ENCODE data around the gene AQP9.
A peak's percentile ranks its signal among the peaks of the same experiment; 100 is the strongest.

AQP9 gene

GRCh38 chr15:58135511-58136174, 2.5 kb upstream of the AQP9 start:
- Mint-ChIP-seq H3K36me3 (ENCODE audit: low read depth) (no peaks in the 10 kb centered on the region), H3K27me3 (ENCODE audit: low read depth) (no peaks in the 10 kb centered on the region), H3K27ac (no peak overlapping the region), H3K4me1 (peaks cover 15% of the 10 kb centered on the region), H3K4me3 (no peak overlapping the region), H3K9me3 (no peaks in the 10 kb centered on the region)
- TF ChIP-seq, protein P1, sequence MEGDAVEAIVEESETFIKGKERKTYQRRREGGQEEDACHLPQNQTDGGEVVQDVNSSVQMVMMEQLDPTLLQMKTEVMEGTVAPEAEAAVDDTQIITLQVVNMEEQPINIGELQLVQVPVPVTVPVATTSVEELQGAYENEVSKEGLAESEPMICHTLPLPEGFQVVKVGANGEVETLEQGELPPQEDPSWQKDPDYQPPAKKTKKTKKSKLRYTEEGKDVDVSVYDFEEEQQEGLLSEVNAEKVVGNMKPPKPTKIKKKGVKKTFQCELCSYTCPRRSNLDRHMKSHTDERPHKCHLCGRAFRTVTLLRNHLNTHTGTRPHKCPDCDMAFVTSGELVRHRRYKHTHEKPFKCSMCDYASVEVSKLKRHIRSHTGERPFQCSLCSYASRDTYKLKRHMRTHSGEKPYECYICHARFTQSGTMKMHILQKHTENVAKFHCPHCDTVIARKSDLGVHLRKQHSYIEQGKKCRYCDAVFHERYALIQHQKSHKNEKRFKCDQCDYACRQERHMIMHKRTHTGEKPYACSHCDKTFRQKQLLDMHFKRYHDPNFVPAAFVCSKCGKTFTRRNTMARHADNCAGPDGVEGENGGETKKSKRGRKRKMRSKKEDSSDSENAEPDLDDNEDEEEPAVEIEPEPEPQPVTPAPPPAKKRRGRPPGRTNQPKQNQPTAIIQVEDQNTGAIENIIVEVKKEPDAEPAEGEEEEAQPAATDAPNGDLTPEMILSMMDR (IDR thresholded peaks at IDR 0.05; ENCODE audit: unreplicated experiment in 3 of 3): no peak

- no peak overlapping the region for H3K4me3 Mint-ChIP-seq
- H3K36me3 Mint-ChIP-seq (ENCODE audit: low read depth): no peaks in the 10 kb centered on the region
- H3K27me3 Mint-ChIP-seq (ENCODE audit: low read depth): no peaks in the 10 kb centered on the region
- TF ChIP-seq, protein P1 (IDR thresholded peaks at IDR 0.05; ENCODE audit: unreplicated experiment in 3 of 3): no peak
- H3K4me1 Mint-ChIP-seq: peaks cover 22% of the 10 kb centered on the region
- H3K27ac Mint-ChIP-seq: no peak overlapping the region
- H3K9me3 Mint-ChIP-seq: no peaks in the 10 kb centered on the region
These were observed 1.4 kb upstream of the AQP9 start for GRCh38 chr15:58136731-58137130.

DNA sequence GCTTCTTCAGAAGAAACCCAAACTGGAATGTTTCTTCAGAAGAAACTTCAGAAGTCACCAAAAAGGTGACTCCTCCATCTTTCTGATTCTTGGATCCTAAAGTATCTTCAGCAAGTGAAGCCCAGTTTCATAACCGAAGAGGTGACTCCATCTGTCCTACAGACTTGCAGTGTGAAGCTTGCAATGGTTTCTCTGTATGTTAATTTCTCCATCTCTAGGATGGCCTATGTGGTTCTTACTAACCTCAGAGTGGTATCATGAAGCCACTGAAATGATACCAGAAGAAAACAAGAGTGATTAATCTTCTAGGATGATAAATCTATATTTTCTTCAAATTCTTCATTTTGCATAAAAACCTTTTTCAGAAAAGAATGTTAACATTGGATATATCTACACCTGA, 495 bp upstream of the AQP9 start:
- Mint-ChIP-seq H3K27me3 (ENCODE audit: low read depth) (peaks cover 2% of the 10 kb centered on the region), H3K27ac (peak overlapping the region in 1 of 3 experiments; percentile 23), H3K4me1 (peaks cover 22% of the 10 kb centered on the region), H3K36me3 (ENCODE audit: low read depth) (no peaks in the 10 kb centered on the region), H3K9me3 (no peaks in the 10 kb centered on the region), H3K4me3 (no peak overlapping the region)
- TF ChIP-seq, protein P1 (IDR thresholded peaks at IDR 0.05; ENCODE audit: unreplicated experiment in 3 of 3): no peak

GRCh38 chr15:58139276-58139988, 1.3 kb downstream of the AQP9 start:
- Mint-ChIP-seq H3K36me3 (ENCODE audit: low read depth) (no peaks in the 10 kb centered on the region), H3K4me3 (no peak overlapping the region), H3K9me3 (no peaks in the 10 kb centered on the region), H3K27ac (peak overlapping the region in 2 of 3 experiments; percentile 57 to 68), H3K4me1 (peaks cover 22% of the 10 kb centered on the region), H3K27me3 (ENCODE audit: low read depth) (peaks cover 4% of the 10 kb centered on the region)
- TF ChIP-seq, protein P1 (IDR thresholded peaks at IDR 0.05; ENCODE audit: unreplicated experiment in 3 of 3): no peak

- Mint-ChIP-seq H3K4me1 (peaks cover 22% of the 10 kb centered on the region), H3K4me3 (no peak overlapping the region), H3K36me3 (ENCODE audit: low read depth) (no peaks in the 10 kb centered on the region), H3K27ac (peak overlapping the region in 1 of 3 experiments; percentile 68), H3K27me3 (ENCODE audit: low read depth) (peaks cover 4% of the 10 kb centered on the region), H3K9me3 (no peaks in the 10 kb centered on the region)
- TF ChIP-seq, protein P1 (IDR thresholded peaks at IDR 0.05; ENCODE audit: unreplicated experiment in 3 of 3): no peak
These were observed 1.9 kb downstream of the AQP9 start for GRCh38 chr15:58139989-58140522.

All from nephron (organoid).